ENCODE measurements around the gene RNU7-1. TPM values are rescaled to one million over a fixed set of nuclear protein-coding genes. Genes with fewer than 3 reads are reported as not detected.

Gene RNU7-1
- polyA plus RNA-seq, 3 donors = not detected

GRCh38 chr12:6941267-6941666 is 2.3 kb upstream of the RNU7-1 start:
- no peak overlapping the region for H3K9ac ChIP-seq (ENCODE audit: insufficient read depth, low read length, poor library complexity, severe bottlenecking)
- TF ChIP-seq CTCF (IDR thresholded peaks at IDR 0.05) = no peak
- no peak overlapping the region for H3K27ac ChIP-seq (ENCODE audit: low read depth in 1 of 2, low read length in 2 of 2)
- Mint-ChIP-seq H3K4me3 (no peak overlapping the region), H3K9me3 (peaks cover 0 to 2% (median 0%) of the 10 kb centered on the region in 7 donors), H3K27me3 (ENCODE audit: low read depth in 3 of 3) (peaks cover 0 to 2% (median 0%) of the 10 kb centered on the region in 3 donors), H3K36me3 (peaks cover 1 to 3% of the 10 kb centered on the region in 2 donors), H3K27ac (no peak overlapping the region), H3K4me1 (peaks cover 48% of the 10 kb centered on the region)
- no peak overlapping the region for H3K4me3 ChIP-seq (replicated peaks in 1 of 3; ENCODE audit: low read depth in 2 of 3, low read length in 3 of 3)
- H3K4me1 ChIP-seq (ENCODE audit: control insufficient read depth in 1 of 2, insufficient read depth in 2 of 2, low read length in 2 of 2) = peaks cover 50 to 58% of the 10 kb centered on the region in 2 donors
- no peaks in the 10 kb centered on the region for H3K9me3 ChIP-seq (replicated peaks in 1 of 2; ENCODE audit: control insufficient read depth in 1 of 2, insufficient read depth in 1 of 2, low read length in 2 of 2)
- 98% methylated on average over 9 of the region's 12 CpGs for WGBS (ENCODE audit: insufficient coverage)
- no peaks in the 10 kb centered on the region for H3K36me3 ChIP-seq (replicated peaks in 1 of 2; ENCODE audit: control insufficient read depth in 1 of 2, insufficient read depth in 2 of 2, low read length in 2 of 2)
- H2AFZ ChIP-seq (ENCODE audit: insufficient read depth, low read depth, low read length, poor library complexity, severe bottlenecking) = no peak overlapping the region
- no peaks in the 10 kb centered on the region for H4K20me1 ChIP-seq (ENCODE audit: insufficient read depth, low read length)
- H3K79me2 ChIP-seq (ENCODE audit: insufficient read depth, low read length) = peaks cover 11% of the 10 kb centered on the region
- intact Hi-C loops (cut with micrococcal nuclease) = loop anchor here in 1 of 2 donors (5.0 kb wide), 1 partner anchor 69 kb away; the partner anchor contains the start of gene SPSB2
- no peak overlapping the region for H3K4me2 ChIP-seq (replicated peaks; ENCODE audit: extremely low read depth, low read length, poor library complexity, severe bottlenecking)
- no peaks in the 10 kb centered on the region for H3K27me3 ChIP-seq (ENCODE audit: control insufficient read depth in 2 of 2, insufficient read depth in 2 of 2, low read length in 2 of 2)
- peak in 1 of 3 donors; percentile 6 for DNase-seq

DNA sequence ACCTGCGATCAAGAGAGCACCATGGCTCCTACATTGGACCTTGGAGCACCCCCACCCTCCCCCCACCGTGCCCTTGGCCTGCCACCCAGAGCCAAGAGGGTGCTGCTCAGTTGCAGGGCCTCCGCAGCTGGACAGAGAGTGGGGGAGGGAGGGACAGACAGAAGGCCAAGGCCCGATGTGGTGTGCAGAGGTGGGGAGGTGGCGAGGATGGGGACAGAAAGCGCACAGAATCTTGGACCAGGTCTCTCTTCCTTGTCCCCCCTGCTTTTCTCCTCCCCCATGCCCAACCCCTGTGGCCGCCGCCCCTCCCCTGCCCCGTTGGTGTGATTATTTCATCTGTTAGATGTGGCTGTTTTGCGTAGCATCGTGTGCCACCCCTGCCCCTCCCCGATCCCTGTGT is 1.8 kb upstream of the RNU7-1 start:
- H3K36me3 Mint-ChIP-seq = peaks cover 1 to 3% of the 10 kb centered on the region in 2 donors

More for the DNA sequence above, 1.8 kb upstream of the RNU7-1 start:
- no peaks in the 10 kb centered on the region for H3K36me3 ChIP-seq (replicated peaks in 1 of 2; ENCODE audit: control insufficient read depth in 1 of 2, insufficient read depth in 2 of 2, low read length in 2 of 2)
- no peak overlapping the region for H2AFZ ChIP-seq (ENCODE audit: insufficient read depth, low read depth, low read length, poor library complexity, severe bottlenecking)
- peaks cover 12% of the 10 kb centered on the region for H3K79me2 ChIP-seq (ENCODE audit: insufficient read depth, low read length)
- peaks cover 50 to 58% of the 10 kb centered on the region in 2 donors for H3K4me1 ChIP-seq (ENCODE audit: control insufficient read depth in 1 of 2, insufficient read depth in 2 of 2, low read length in 2 of 2)
- peaks cover 0 to 2% (median 0%) of the 10 kb centered on the region in 7 donors for H3K9me3 Mint-ChIP-seq
- intact Hi-C loops (cut with micrococcal nuclease) = loop anchor here in 1 of 2 donors (5.0 kb wide), 1 partner anchor 69 kb away; the partner anchor contains the start of gene SPSB2
- H3K4me2 ChIP-seq (replicated peaks; ENCODE audit: extremely low read depth, low read length, poor library complexity, severe bottlenecking) = no peak overlapping the region
- H3K27me3 ChIP-seq (ENCODE audit: control insufficient read depth in 2 of 2, insufficient read depth in 2 of 2, low read length in 2 of 2) = no peaks in the 10 kb centered on the region
- no peak for DNase-seq
- TF ChIP-seq CTCF (IDR thresholded peaks at IDR 0.05) = no peak
- no peak overlapping the region for H3K4me3 Mint-ChIP-seq
- no CpG with 5 or more reads among the region's 12 CpGs for WGBS (ENCODE audit: insufficient coverage)
- no peaks in the 10 kb centered on the region for H4K20me1 ChIP-seq (ENCODE audit: insufficient read depth, low read length)
- H3K27ac Mint-ChIP-seq = no peak overlapping the region
- no peak overlapping the region for H3K27ac ChIP-seq (ENCODE audit: low read depth in 1 of 2, low read length in 2 of 2)
- peaks cover 0 to 2% (median 0%) of the 10 kb centered on the region in 3 donors for H3K27me3 Mint-ChIP-seq (ENCODE audit: low read depth in 3 of 3)
- no peak overlapping the region for H3K4me3 ChIP-seq (replicated peaks in 1 of 3; ENCODE audit: low read depth in 2 of 3, low read length in 3 of 3)
- peaks cover 48% of the 10 kb centered on the region for H3K4me1 Mint-ChIP-seq
- no peaks in the 10 kb centered on the region for H3K9me3 ChIP-seq (replicated peaks in 1 of 2; ENCODE audit: control insufficient read depth in 1 of 2, insufficient read depth in 1 of 2, low read length in 2 of 2)
- H3K9ac ChIP-seq (ENCODE audit: insufficient read depth, low read length, poor library complexity, severe bottlenecking) = no peak overlapping the region
